NCI-H1694 treated with DMSO at 0.1 percent for 48 hours (cell line): ENCODE results near the gene DOP1A.

Experiments used
- DNase-seq: peaks from one replicate; lab custom pipeline; 2025; lab: John Stamatoyannopoulos, UW

DOP1A gene

GRCh38 chr6:83067448-83068439, at the start of gene DOP1A:
DOP1A (plus strand) TSS chr6:83067671; CDS start chr6:83096978, 29,307 bp downstream.
- DNase-seq: peak; percentile 81

- DNase-seq: no peak
Observed at GRCh38 chr6:83019741-83020140, 47.7 kb upstream of the DOP1A start.

- no peak for DNase-seq
Observed at GRCh38 chr6:83031689-83032088, 35.8 kb upstream of the DOP1A start.

GRCh38 chr6:83038246-83038645, 29.2 kb upstream of the DOP1A start:
- no peak for DNase-seq

GRCh38 chr6:83042467-83043053, 24.9 kb upstream of the DOP1A start:
- DNase-seq: no peak

GRCh38 chr6:83044091-83044768, 23.2 kb upstream of the DOP1A start:
- no peak for DNase-seq

- no peak for DNase-seq
Observed at GRCh38 chr6:83047065-83047754, 20.3 kb upstream of the DOP1A start.

- no peak for DNase-seq
Observed at GRCh38 chr6:83051377-83052172, 15.9 kb upstream of the DOP1A start.

GRCh38 chr6:83053678-83054077, 13.8 kb upstream of the DOP1A start:
- no peak for DNase-seq

GRCh38 chr6:83055366-83055964, 12.0 kb upstream of the DOP1A start:
- DNase-seq: peak; percentile 20

- peak; percentile 2 for DNase-seq
Observed at GRCh38 chr6:83057705-83058321, 9.7 kb upstream of the DOP1A start.

- no peak for DNase-seq
Observed at GRCh38 chr6:83061190-83061589, 6.3 kb upstream of the DOP1A start.

- no peak for DNase-seq
Observed at GRCh38 chr6:83062225-83062624, 5.2 kb upstream of the DOP1A start.

- DNase-seq: peak; percentile 54
Observed at GRCh38 chr6:83065511-83066192, 1.8 kb upstream of the DOP1A start, which contains the start of gene UBE3D. UBE3D (minus strand) TSS chr6:83065841; CDS start chr6:83065718, 123 bp downstream.

GRCh38 chr6:83068616-83069015, 1.1 kb downstream of the DOP1A start:
- DNase-seq: no peak

- no peak for DNase-seq
Observed at GRCh38 chr6:83069633-83070032, 2.2 kb downstream of the DOP1A start.

GRCh38 chr6:83071023-83071422, 3.6 kb downstream of the DOP1A start:
- DNase-seq: no peak

GRCh38 chr6:83071707-83072106, 4.2 kb downstream of the DOP1A start:
- no peak for DNase-seq

- no peak for DNase-seq
Observed at GRCh38 chr6:83072726-83073125, 5.3 kb downstream of the DOP1A start.

GRCh38 chr6:83073615-83074014, 6.1 kb downstream of the DOP1A start:
- DNase-seq: no peak
